CD4-positive, alpha-beta T cell treated with Interleukin-12 subunit alpha and Interleukin-12 subunit beta, for 1 hour (primary cell): ENCODE data around the gene INPP5K.

ENCODE experiments used
- DNase-seq: peaks from one replicate; pipeline ENCODE4 v3.0.0-alpha.2; 2020

Gene INPP5K

GRCh38 chr17:1484676-1485422 is 31.6 kb downstream of the INPP5K start:
- DNase-seq, result peak; percentile 72

- no peak for DNase-seq
Observed at GRCh38 chr17:1484060-1484535, 32.3 kb downstream of the INPP5K start.

- DNase-seq, result no peak
Observed at GRCh38 chr17:1482680-1483079, 33.7 kb downstream of the INPP5K start.

GRCh38 chr17:1481736-1482135 is 34.7 kb downstream of the INPP5K start:
- no peak for DNase-seq

GRCh38 chr17:1480747-1481465 is 35.5 kb downstream of the INPP5K start:
- DNase-seq, result no peak

- DNase-seq, result no peak
Observed at GRCh38 chr17:1478418-1478817, 38.0 kb downstream of the INPP5K start.

- no peak for DNase-seq
Observed at GRCh38 chr17:1475321-1475854, 41.0 kb downstream of the INPP5K start.

GRCh38 chr17:1474402-1475189 is 41.8 kb downstream of the INPP5K start:
- DNase-seq, result no peak

- no peak for DNase-seq
Observed at GRCh38 chr17:1473841-1474240, 42.6 kb downstream of the INPP5K start.

GRCh38 chr17:1473170-1473569 is 43.2 kb downstream of the INPP5K start:
- DNase-seq, result no peak

- no peak for DNase-seq
Observed at GRCh38 chr17:1471911-1472821, 44.2 kb downstream of the INPP5K start.

- no peak for DNase-seq
Observed at GRCh38 chr17:1471490-1471889, 44.9 kb downstream of the INPP5K start.

- no peak for DNase-seq
Observed at GRCh38 chr17:1470755-1471462, 45.5 kb downstream of the INPP5K start.

- DNase-seq, result no peak
Observed at GRCh38 chr17:1470071-1470754, 46.2 kb downstream of the INPP5K start.

GRCh38 chr17:1469231-1469852 is 47.1 kb downstream of the INPP5K start:
- no peak for DNase-seq

- DNase-seq, result no peak
Observed at GRCh38 chr17:1467898-1468492, 48.4 kb downstream of the INPP5K start.

- DNase-seq, result no peak
Observed at GRCh38 chr17:1467258-1467657, 49.2 kb downstream of the INPP5K start.

- DNase-seq, result no peak
Observed at GRCh38 chr17:1464186-1464585, 52.2 kb downstream of the INPP5K start.

- no peak for DNase-seq
Observed at GRCh38 chr17:1462164-1463112, 54.0 kb downstream of the INPP5K start.
